ENCODE measurements around the gene TXNDC17.

TXNDC17 gene

DNA sequence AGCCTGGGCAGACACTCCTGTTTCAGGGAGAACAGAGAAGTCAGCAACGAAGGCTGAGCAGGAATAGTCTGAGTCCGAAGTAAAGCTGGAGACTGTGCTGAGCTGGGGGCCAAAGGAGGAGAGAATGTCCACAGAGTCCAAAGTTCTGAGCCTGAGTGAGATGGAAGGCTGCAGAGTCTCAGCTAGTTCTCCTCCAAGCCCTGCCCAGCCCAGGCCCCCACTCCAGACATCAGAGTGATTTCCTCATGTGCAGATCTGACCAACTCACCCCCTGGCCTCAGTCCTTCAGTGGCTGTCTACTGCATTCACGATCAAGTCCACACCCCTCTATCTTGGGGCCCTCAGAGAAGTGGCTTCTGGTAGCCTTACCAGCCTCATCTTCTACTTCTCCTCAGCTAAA lies 50.7 kb downstream of the TXNDC17 start:
- TF ChIP-seq YY1 (IDR thresholded peaks at IDR 0.05; ENCODE audit: low read depth) (no peak), TAF1 (IDR thresholded peaks at IDR 0.05; ENCODE audit: low read depth) (no peak), RAD21 (IDR thresholded peaks at IDR 0.05; ENCODE audit: low read depth) (no peak), CREB1 (IDR thresholded peaks at IDR 0.05; ENCODE audit: low read depth) (no peak), NFIC (IDR thresholded peaks at IDR 0.05) (no peak), EGR1 (IDR thresholded peaks at IDR 0.05) (no peak), EP300 (IDR thresholded peaks at IDR 0.05; ENCODE audit: borderline replicate concordance) (no peak), FOXM1 (IDR thresholded peaks at IDR 0.05; ENCODE audit: borderline replicate concordance, low read depth) (no peak), TCF12 (IDR thresholded peaks at IDR 0.05; ENCODE audit: low read depth) (no peak), ZBTB7A (IDR thresholded peaks at IDR 0.05; ENCODE audit: low read depth) (no peak), CEBPB (IDR thresholded peaks at IDR 0.05) (no peak), TEAD4 (IDR thresholded peaks at IDR 0.05) (no peak)
- TF ChIP-seq, protein P1, sequence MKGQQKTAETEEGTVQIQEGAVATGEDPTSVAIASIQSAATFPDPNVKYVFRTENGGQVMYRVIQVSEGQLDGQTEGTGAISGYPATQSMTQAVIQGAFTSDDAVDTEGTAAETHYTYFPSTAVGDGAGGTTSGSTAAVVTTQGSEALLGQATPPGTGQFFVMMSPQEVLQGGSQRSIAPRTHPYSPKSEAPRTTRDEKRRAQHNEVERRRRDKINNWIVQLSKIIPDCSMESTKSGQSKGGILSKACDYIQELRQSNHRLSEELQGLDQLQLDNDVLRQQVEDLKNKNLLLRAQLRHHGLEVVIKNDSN (IDR thresholded peaks at IDR 0.05) = no peak
- TF ChIP-seq, protein P2, sequence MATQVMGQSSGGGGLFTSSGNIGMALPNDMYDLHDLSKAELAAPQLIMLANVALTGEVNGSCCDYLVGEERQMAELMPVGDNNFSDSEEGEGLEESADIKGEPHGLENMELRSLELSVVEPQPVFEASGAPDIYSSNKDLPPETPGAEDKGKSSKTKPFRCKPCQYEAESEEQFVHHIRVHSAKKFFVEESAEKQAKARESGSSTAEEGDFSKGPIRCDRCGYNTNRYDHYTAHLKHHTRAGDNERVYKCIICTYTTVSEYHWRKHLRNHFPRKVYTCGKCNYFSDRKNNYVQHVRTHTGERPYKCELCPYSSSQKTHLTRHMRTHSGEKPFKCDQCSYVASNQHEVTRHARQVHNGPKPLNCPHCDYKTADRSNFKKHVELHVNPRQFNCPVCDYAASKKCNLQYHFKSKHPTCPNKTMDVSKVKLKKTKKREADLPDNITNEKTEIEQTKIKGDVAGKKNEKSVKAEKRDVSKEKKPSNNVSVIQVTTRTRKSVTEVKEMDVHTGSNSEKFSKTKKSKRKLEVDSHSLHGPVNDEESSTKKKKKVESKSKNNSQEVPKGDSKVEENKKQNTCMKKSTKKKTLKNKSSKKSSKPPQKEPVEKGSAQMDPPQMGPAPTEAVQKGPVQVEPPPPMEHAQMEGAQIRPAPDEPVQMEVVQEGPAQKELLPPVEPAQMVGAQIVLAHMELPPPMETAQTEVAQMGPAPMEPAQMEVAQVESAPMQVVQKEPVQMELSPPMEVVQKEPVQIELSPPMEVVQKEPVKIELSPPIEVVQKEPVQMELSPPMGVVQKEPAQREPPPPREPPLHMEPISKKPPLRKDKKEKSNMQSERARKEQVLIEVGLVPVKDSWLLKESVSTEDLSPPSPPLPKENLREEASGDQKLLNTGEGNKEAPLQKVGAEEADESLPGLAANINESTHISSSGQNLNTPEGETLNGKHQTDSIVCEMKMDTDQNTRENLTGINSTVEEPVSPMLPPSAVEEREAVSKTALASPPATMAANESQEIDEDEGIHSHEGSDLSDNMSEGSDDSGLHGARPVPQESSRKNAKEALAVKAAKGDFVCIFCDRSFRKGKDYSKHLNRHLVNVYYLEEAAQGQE (IDR thresholded peaks at IDR 0.05; ENCODE audit: low read depth) = no peak
- TF ChIP-seq, protein P3, sequence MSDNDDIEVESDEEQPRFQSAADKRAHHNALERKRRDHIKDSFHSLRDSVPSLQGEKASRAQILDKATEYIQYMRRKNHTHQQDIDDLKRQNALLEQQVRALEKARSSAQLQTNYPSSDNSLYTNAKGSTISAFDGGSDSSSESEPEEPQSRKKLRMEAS (IDR thresholded peaks at IDR 0.05) = no peak

Data from Ishikawa (cell line).